HepG2 (cell line): ENCODE measurements around the gene STXBP2. TPM values are rescaled to one million over a fixed set of nuclear protein-coding genes. Genes with fewer than 3 reads are reported as not detected.

Source experiments
- ATAC-seq: fragments of 200-7000 bp; cut with Tn5 transposase; 3 replicates; pipeline ENCODE4 v1.9.1; 2020; ENCODE audit warnings: mild to moderate bottlenecking, moderate library complexity
- BruUV-seq: library from RNA; stranded (reverse); fragments of 400-500 nt; replicated peaks from 2 replicates; lab custom pipeline; 2021; lab: Mats Ljungman, UMichigan
- CTCF ChIA-PET: fragments of 300-600 bp; formaldehyde crosslinking; extraction: SDS; loops from one replicate; lab custom pipeline; 2021; ENCODE audit warnings: low total read pairs, inconsistent platforms, low intra/inter-chr PET ratio; lab: Yijun Ruan, JAX
- POLR2A ChIA-PET: fragments of 350-600 bp; sonication (Branson Sonifier 250); formaldehyde crosslinking; loops from one replicate; lab custom pipeline; 2020; ENCODE audit warnings: antibody characterized with exemption, inconsistent platforms; lab: Yijun Ruan, JAX
- DNase-seq: peaks from one replicate; pipeline ENCODE4 v3.0.0-alpha.2; 2015; ENCODE audit warnings: low spot score
- FAIRE-seq: peaks from 3 replicates; lab custom pipeline; 2011; peaks lifted over from hg19 to GRCh38; lab: Jason Lieb, UNC
- H2AFZ ChIP-seq: one replicate; pipeline ENCODE4 v1.6.1; 2011; ENCODE audit warnings: low read length, inconsistent platforms
- H3K27ac ChIP-seq: fragments of 300-600 bp; 3 replicates; pipeline ENCODE4 v1.8.0; 2011; ENCODE audit warnings: mixed run types, mild to moderate bottlenecking, mixed read lengths, low read length, inconsistent platforms; ENCODE audit not compliant: insufficient read depth; ENCODE audit errors: extremely low read length
- H3K27me3 ChIP-seq, 2 experiments: fragments of 200-600 bp in 1 of 2; 2 replicates in 1 of 2; 3 replicates in 1 of 2; pipeline versions ENCODE4 v1.6.0 to v1.8.0; 2011; ENCODE audit warnings: low read length in 2 of 2, mild to moderate bottlenecking in 2 of 2, moderate library complexity in 2 of 2, inconsistent platforms in 1 of 2; ENCODE audit not compliant: insufficient read depth in 2 of 2, control insufficient read depth in 1 of 2
- H3K36me3 ChIP-seq, 2 experiments: fragments of 200-600 bp in 1 of 2; replicated peaks in 1 of 2; 2 replicates in 1 of 2; 3 replicates in 1 of 2; pipeline versions ENCODE4 v1.5.1 to v1.8.0; 2011; ENCODE audit warnings: low read length in 2 of 2, inconsistent platforms in 1 of 2; ENCODE audit not compliant: insufficient read depth in 2 of 2, control insufficient read depth in 1 of 2
- H3K4me1 ChIP-seq: 2 replicates; pipeline ENCODE4 v1.5.1; 2012; ENCODE audit warnings: low read length, inconsistent platforms; ENCODE audit not compliant: insufficient read depth
- H3K4me2 ChIP-seq: 2 replicates; pipeline ENCODE4 v1.6.0; 2011; ENCODE audit warnings: low read depth, low read length, inconsistent platforms
- H3K4me3 ChIP-seq, 3 experiments: fragments of 200-600 bp in 1 of 3; sonication (generic), shearing (Covaris generic) in 1 of 3; replicated peaks in 1 of 3; 2 replicates each; pipeline ENCODE4 v1.5.1; 2011 to 2016; ENCODE audit warnings: low read length in 3 of 3, inconsistent platforms in 2 of 3, low read depth in 2 of 3, mild to moderate bottlenecking in 2 of 3, control low read depth in 1 of 3, mixed read lengths in 1 of 3; ENCODE audit not compliant: insufficient read depth in 1 of 3
- H3K79me2 ChIP-seq: one replicate; pipeline ENCODE4 v1.6.1; 2011; ENCODE audit warnings: low read length, inconsistent platforms; ENCODE audit not compliant: insufficient read depth
- H3K9ac ChIP-seq: 2 replicates; pipeline ENCODE4 v1.6.0; 2011; ENCODE audit warnings: mild to moderate bottlenecking, low read depth, low read length, inconsistent platforms; ENCODE audit not compliant: insufficient read depth
- H3K9me3 ChIP-seq: 2 replicates; pipeline ENCODE4 v1.5.1; 2012; ENCODE audit warnings: mild to moderate bottlenecking, low read length
- H4K20me1 ChIP-seq: 2 replicates; pipeline ENCODE4 v1.6.0; 2011; ENCODE audit warnings: inconsistent platforms, mild to moderate bottlenecking, low read length, moderate library complexity; ENCODE audit not compliant: insufficient read depth
- FOXK1 ChIP-seq: sonication (generic); formaldehyde crosslinking; IDR thresholded peaks from 2 replicates; pipeline ENCODE4 v1.4.0; 2020; ENCODE audit warnings: low read depth, missing genetic modification reagents, borderline replicate concordance
- FOXK2 ChIP-seq: fragments of 450-650 bp; IDR thresholded peaks from 2 replicates; pipeline ENCODE4 v1.6.1; 2016
- HIVEP1 ChIP-seq: sonication (generic); formaldehyde crosslinking; IDR thresholded peaks from 2 replicates; pipeline ENCODE4 v1.4.0; 2020; ENCODE audit warnings: mild to moderate bottlenecking, missing genetic modification reagents
- MAZ ChIP-seq, 2 experiments: sonication (generic) in 1 of 2; formaldehyde crosslinking in 1 of 2; IDR thresholded peaks; 2 replicates each; pipeline versions ENCODE4 v1.5.0 to v1.6.1; 2012 to 2020; ENCODE audit warnings: low read depth in 2 of 2, mild to moderate bottlenecking in 2 of 2, borderline replicate concordance in 1 of 2, improper control_type of control experiment in 1 of 2, low read length in 1 of 2, missing genetic modification reagents in 1 of 2, moderate library complexity in 1 of 2
- PAX8 ChIP-seq: sonication (generic); formaldehyde crosslinking; IDR thresholded peaks from 2 replicates; pipeline ENCODE4 v1.8.0; 2022; ENCODE audit warnings: mild to moderate bottlenecking, missing genetic modification reagents, borderline replicate concordance
- SPEN ChIP-seq: sonication (generic); formaldehyde crosslinking; IDR thresholded peaks from 2 replicates; pipeline ENCODE4 v1.5.1; 2020; ENCODE audit warnings: low read depth, mild to moderate bottlenecking, missing genetic modification reagents
- TEAD3 ChIP-seq: optimal IDR thresholded peaks from 2 replicates; pipeline ENCODE3; 2016; ENCODE audit warnings: borderline replicate concordance
- THAP11 ChIP-seq: IDR thresholded peaks from 2 replicates; pipeline ENCODE4 v1.6.1; 2016; ENCODE audit warnings: missing biosample characterization, missing genetic modification reagents
- ZBTB38 ChIP-seq: sonication (generic); formaldehyde crosslinking; IDR thresholded peaks from 2 replicates; pipeline ENCODE4 v1.5.1; 2020; ENCODE audit warnings: mild to moderate bottlenecking, missing genetic modification reagents
- ZFP82 ChIP-seq: sonication (generic); formaldehyde crosslinking; IDR thresholded peaks from 2 replicates; pipeline ENCODE4 v1.5.1; 2020; ENCODE audit warnings: mild to moderate bottlenecking, missing genetic modification reagents, borderline replicate concordance
- ZNF335 ChIP-seq: sonication (generic); formaldehyde crosslinking; IDR thresholded peaks from 2 replicates; pipeline ENCODE4 v1.4.0; 2020; ENCODE audit warnings: missing genetic modification reagents
- ZNF558 ChIP-seq: sonication (generic); formaldehyde crosslinking; IDR thresholded peaks from 2 replicates; pipeline ENCODE4 v1.9.0; 2022; ENCODE audit warnings: mild to moderate bottlenecking, missing genetic modification reagents, borderline replicate concordance
- WGBS: methylation state at CpG from one replicate; pipeline ENCODE4 v1.1.6; 2017; ENCODE audit warnings: low lambda C conversion rate; 5-methylcytosine and 5-hydroxymethylcytosine counted together
- in situ Hi-C: cut with HindIII; loops from 2 replicates; pipeline ENCODE4 v1.10.0; 2017; ENCODE audit warnings: low pct_unique_long_range_greater_than_20kb; ENCODE audit not compliant: extremely low pct_ligation_motif_present
- intact Hi-C: fragments of 100-400 bp; cut with micrococcal nuclease; formaldehyde crosslinking; loops from one replicate; pipeline ENCODE4 v1.10.0; 2022; ENCODE audit not compliant: unreplicated experiment
- polyA plus RNA-seq, 8 experiments: library from polyadenylated mRNA; depleted of rRNA in 3 of 8; stranded (reverse) in 7 of 8; unstranded in 1 of 8; fragments of >200 nt; fragmentation: Illumina TruSeq in 4 of 8; extraction: Trizol in 4 of 8; gene quantifications; 2 replicates each; pipeline versions ENCODE4 v1.2.1 to v1.2.3, GENCODE V29; 2011 to 2016; ENCODE audit warnings: low read depth in 4 of 8, missing spikeins in 1 of 8, mixed read lengths in 1 of 8; ENCODE audit not compliant: insufficient read depth in 1 of 8
- total RNA-seq, 5 experiments: library from RNA; depleted of rRNA; stranded (reverse); fragments of >200 nt; fragmentation: Illumina TruSeq; extraction: Trizol; gene quantifications; 2 replicates each; pipeline ENCODE4 v1.2.3, GENCODE V29; 2016; ENCODE audit warnings: low read depth in 1 of 5
- TF ChIP-seq, protein P1 (sequence below): sonication (generic); formaldehyde crosslinking; IDR thresholded peaks from 2 replicates; pipeline ENCODE4 v1.9.0; 2021; ENCODE audit warnings: mild to moderate bottlenecking, missing genetic modification reagents

The STXBP2 gene
- total and polyA plus RNA-seq, 2 of the 13 experiments (the other 11 are each of a cell fraction or from before 2014, with no cell fraction given): 22.8 to 40.1 TPM

- TF ChIP-seq PAX8 (CRISPR knock-in tag): no peak
- TF ChIP-seq, all 625 proteins: peak for 185
These were observed 43.9 kb downstream of the STXBP2 start, which contains the start of gene TRAPPC5 (continued) for GRCh38 chr19:7680606-7681339.

DNA sequence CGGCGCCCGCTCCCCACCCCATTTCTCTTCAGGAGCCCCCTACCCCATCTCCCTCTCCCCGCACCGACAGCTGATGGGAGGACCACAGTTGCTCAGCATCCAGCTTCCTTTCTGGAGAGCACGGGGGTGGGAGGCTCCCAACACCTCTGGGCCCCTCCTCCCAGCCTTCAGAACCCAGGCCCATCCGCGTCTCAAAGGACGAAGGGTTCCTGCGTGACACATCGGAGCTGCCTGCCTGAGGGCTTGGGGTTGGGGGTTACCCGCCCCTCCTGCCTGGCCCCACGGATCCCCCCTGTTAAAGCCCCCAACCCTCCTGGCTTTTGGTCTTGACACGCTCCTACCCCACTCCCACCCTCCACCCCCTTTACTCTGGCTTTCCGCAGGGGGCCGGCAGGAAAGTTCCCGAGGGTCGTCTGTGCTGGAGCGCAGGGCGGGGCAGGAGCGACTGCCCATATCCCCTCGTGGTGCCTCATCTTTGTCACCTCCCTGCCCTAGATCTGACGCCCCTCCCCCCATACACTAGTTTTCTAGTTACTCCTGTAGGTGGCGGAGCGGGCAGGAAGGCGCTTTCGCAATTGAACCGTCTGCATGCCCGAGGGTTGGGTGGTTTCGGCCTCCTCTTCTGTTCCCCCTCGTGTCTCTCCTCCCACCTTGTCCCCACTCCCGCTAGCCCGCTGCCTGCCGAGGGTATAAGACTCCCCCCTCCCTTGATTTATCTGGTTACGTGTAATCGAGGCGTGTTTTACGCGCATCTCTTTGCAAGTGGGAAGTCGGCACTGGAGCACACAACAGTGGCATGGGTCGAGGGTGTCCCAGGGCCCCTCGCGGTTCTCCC lies 44.6 kb downstream of the STXBP2 start:
- Histone ChIP-seq H3K9ac (peak overlapping the region; percentile 88), H2AFZ (no peak overlapping the region), H3K27me3 (peaks cover 2 to 13% of the 10 kb centered on the region in 2 experiments; a peak in 2 of 5 replicates), H3K4me1 (peaks cover 36% of the 10 kb centered on the region), H3K27ac (peak overlapping the region; percentile 57), H3K4me2 (peak overlapping the region; percentile 80), H4K20me1 (no peaks in the 10 kb centered on the region), H3K36me3 (0 out of 5 replicates have a peak, but pooled peaks cover 0 to 2% of the 10 kb centered on the region in 2 experiments), H3K9me3 (no peaks in the 10 kb centered on the region), H3K79me2 (peaks cover 5% of the 10 kb centered on the region), H3K4me3 (peak overlapping the region; percentile 85 to 99 (median 97))
- peak; percentile 32 for FAIRE-seq
- intact Hi-C loops (loop anchor here (1.0 to 2.0 kb wide), 2 partner anchors 29 to 117 kb away; no protein-coding TSS in a partner anchor), in situ Hi-C loops (loop anchor here (5.0 to 10.0 kb wide), 2 partner anchors 113 to 119 kb away; no protein-coding TSS in a partner anchor)
- WGBS: 41% methylated on average over 33 of the region's 43 CpGs
- DNase-seq: peak; percentile 77
- CTCF ChIA-PET: interaction anchor here (2.8 to 3.1 kb wide), 2 partner anchors 30 to 113 kb away, joined by 13 to 34 read pairs; no protein-coding TSS in a partner anchor
- POLR2A ChIA-PET: interaction anchor here (1.2 kb wide), 1 partner anchor 44 kb away, joined by 4 read pairs; no protein-coding TSS in a partner anchor
- ATAC-seq: peak; percentile 45
- no TSS peak for BruUV-seq
- TF ChIP-seq HIVEP1 (CRISPR knock-in tag) (no peak), SPEN (CRISPR knock-in tag) (no peak), THAP11 (CRISPR knock-in tag) (peak; percentile 33), TEAD3 (CRISPR knock-in tag) (peak; percentile 37), ZFP82 (CRISPR knock-in tag) (peak; percentile 34; the same call in 1 of the 2 replicates), FOXK2 (no peak), ZBTB38 (peak; percentile 18; the same call in 1 of the 2 replicates), MAZ (IDR thresholded peaks at IDR 0.05; ENCODE audit: borderline replicate concordance, low read depth, low read length) (peak; percentile 55; the same call in 1 of the 2 replicates), MAZ (CRISPR knock-in tag; IDR thresholded peaks at IDR 0.05; ENCODE audit: low read depth) (no peak), ZNF335 (CRISPR knock-in tag) (no peak), ZNF558 (CRISPR knock-in tag) (0 out of 2 replicates have a peak, but pooled peaks have one; percentile 16), FOXK1 (CRISPR knock-in tag) (0 out of 2 replicates have a peak, but pooled peaks have one; percentile 32)
- TF ChIP-seq, protein P1, sequence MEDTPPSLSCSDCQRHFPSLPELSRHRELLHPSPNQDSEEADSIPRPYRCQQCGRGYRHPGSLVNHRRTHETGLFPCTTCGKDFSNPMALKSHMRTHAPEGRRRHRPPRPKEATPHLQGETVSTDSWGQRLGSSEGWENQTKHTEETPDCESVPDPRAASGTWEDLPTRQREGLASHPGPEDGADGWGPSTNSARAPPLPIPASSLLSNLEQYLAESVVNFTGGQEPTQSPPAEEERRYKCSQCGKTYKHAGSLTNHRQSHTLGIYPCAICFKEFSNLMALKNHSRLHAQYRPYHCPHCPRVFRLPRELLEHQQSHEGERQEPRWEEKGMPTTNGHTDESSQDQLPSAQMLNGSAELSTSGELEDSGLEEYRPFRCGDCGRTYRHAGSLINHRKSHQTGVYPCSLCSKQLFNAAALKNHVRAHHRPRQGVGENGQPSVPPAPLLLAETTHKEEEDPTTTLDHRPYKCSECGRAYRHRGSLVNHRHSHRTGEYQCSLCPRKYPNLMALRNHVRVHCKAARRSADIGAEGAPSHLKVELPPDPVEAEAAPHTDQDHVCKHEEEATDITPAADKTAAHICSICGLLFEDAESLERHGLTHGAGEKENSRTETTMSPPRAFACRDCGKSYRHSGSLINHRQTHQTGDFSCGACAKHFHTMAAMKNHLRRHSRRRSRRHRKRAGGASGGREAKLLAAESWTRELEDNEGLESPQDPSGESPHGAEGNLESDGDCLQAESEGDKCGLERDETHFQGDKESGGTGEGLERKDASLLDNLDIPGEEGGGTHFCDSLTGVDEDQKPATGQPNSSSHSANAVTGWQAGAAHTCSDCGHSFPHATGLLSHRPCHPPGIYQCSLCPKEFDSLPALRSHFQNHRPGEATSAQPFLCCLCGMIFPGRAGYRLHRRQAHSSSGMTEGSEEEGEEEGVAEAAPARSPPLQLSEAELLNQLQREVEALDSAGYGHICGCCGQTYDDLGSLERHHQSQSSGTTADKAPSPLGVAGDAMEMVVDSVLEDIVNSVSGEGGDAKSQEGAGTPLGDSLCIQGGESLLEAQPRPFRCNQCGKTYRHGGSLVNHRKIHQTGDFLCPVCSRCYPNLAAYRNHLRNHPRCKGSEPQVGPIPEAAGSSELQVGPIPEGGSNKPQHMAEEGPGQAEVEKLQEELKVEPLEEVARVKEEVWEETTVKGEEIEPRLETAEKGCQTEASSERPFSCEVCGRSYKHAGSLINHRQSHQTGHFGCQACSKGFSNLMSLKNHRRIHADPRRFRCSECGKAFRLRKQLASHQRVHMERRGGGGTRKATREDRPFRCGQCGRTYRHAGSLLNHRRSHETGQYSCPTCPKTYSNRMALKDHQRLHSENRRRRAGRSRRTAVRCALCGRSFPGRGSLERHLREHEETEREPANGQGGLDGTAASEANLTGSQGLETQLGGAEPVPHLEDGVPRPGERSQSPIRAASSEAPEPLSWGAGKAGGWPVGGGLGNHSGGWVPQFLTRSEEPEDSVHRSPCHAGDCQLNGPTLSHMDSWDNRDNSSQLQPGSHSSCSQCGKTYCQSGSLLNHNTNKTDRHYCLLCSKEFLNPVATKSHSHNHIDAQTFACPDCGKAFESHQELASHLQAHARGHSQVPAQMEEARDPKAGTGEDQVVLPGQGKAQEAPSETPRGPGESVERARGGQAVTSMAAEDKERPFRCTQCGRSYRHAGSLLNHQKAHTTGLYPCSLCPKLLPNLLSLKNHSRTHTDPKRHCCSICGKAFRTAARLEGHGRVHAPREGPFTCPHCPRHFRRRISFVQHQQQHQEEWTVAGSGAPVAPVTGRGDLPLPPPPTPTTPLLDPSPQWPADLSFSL (CRISPR knock-in tag): no peak
